Liver (tissue), 3 donors: Measurements from ENCODE around the gene EPS8L1.

Source experiments
- ATF3 ChIP-seq: IDR thresholded peaks from 2 replicates; pipeline ENCODE4 v1.6.1; 2016; ENCODE audit warnings: antibody characterized with exemption
- NR2F2 ChIP-seq: IDR thresholded peaks from 2 replicates; pipeline ENCODE4 v1.6.1; 2016; ENCODE audit warnings: antibody characterized with exemption
- REST ChIP-seq: IDR thresholded peaks from 2 replicates; pipeline ENCODE4 v1.6.1; 2016; ENCODE audit warnings: antibody characterized with exemption, mild to moderate bottlenecking
- YY1 ChIP-seq: IDR thresholded peaks from 2 replicates; pipeline ENCODE4 v1.6.1; 2016; ENCODE audit warnings: antibody characterized with exemption, mild to moderate bottlenecking
- TF ChIP-seq, protein P1 (sequence below): fragments of 150-350 bp; IDR thresholded peaks from 2 replicates; pipeline ENCODE4 v1.5.1; 2017; ENCODE audit warnings: improper control_type of control experiment, low read depth, low read length; ENCODE audit not compliant: missing input control
- donor health status: healthy.
- donor health status: healthy.

DNA sequence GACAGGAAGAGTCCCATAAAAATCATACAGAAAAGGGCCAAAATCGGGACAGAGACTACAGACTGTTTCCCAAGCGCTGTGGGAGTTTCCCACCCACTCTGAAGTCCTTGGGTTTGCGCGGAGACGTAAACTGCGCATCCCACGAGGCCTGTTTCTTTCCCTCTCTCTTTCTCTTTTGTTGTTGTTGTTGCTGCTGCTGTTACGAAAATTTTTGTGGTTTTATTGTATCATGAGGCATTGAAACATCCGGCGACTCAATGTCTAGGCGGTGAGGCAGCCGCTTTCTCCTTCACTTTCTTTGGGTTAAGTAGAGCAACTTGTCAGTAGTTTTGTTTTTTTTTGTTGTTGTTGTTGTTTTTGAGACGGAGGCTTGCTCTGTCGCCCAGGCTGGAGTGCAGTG lies 43.4 kb downstream of the EPS8L1 start:
- TF ChIP-seq REST (no peak), YY1 (no peak), NR2F2 (no peak), ATF3 (no peak)
- TF ChIP-seq, protein P1, sequence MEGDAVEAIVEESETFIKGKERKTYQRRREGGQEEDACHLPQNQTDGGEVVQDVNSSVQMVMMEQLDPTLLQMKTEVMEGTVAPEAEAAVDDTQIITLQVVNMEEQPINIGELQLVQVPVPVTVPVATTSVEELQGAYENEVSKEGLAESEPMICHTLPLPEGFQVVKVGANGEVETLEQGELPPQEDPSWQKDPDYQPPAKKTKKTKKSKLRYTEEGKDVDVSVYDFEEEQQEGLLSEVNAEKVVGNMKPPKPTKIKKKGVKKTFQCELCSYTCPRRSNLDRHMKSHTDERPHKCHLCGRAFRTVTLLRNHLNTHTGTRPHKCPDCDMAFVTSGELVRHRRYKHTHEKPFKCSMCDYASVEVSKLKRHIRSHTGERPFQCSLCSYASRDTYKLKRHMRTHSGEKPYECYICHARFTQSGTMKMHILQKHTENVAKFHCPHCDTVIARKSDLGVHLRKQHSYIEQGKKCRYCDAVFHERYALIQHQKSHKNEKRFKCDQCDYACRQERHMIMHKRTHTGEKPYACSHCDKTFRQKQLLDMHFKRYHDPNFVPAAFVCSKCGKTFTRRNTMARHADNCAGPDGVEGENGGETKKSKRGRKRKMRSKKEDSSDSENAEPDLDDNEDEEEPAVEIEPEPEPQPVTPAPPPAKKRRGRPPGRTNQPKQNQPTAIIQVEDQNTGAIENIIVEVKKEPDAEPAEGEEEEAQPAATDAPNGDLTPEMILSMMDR: no peak
